Calu3 (cell line): Measurements from ENCODE around the gene PPIF. TPM values are rescaled to one million over a fixed set of nuclear protein-coding genes. Genes with fewer than 3 reads are reported as not detected.

Experiments
- BruUV-seq: library from RNA; stranded (reverse); fragments of 400-500 nt; replicated peaks from 2 replicates; lab custom pipeline; 2021; lab: Mats Ljungman, UMichigan
- CTCF ChIA-PET: fragments of 300-600 bp; sonication (Branson Sonifier 250); formaldehyde crosslinking; loops from one replicate; lab custom pipeline; 2022; ENCODE audit warnings: antibody characterized with exemption; lab: Charles Lee
- DNase-seq: peaks from one replicate; pipeline ENCODE4 v3.0.0; 2022
- H3K27ac Mint-ChIP-seq: one replicate; pipeline ENCODE4 v1.8.0; 2022; ENCODE audit warnings: mixed read lengths; ENCODE audit not compliant: unreplicated experiment
- H3K27me3 Mint-ChIP-seq: one replicate; pipeline ENCODE4 v1.8.0; 2022; ENCODE audit warnings: mixed read lengths; ENCODE audit not compliant: unreplicated experiment
- H3K36me3 Mint-ChIP-seq: one replicate; pipeline ENCODE4 v1.8.0; 2022; ENCODE audit warnings: mild to moderate bottlenecking, moderate library complexity, mixed read lengths; ENCODE audit not compliant: insufficient read depth, unreplicated experiment
- H3K4me1 Mint-ChIP-seq: one replicate; pipeline ENCODE4 v1.8.0; 2022; ENCODE audit warnings: mild to moderate bottlenecking, low read depth, mixed read lengths; ENCODE audit not compliant: unreplicated experiment
- H3K4me3 Mint-ChIP-seq: one replicate; pipeline ENCODE4 v1.8.0; 2022; ENCODE audit warnings: mild to moderate bottlenecking, low read depth, moderate library complexity, mixed read lengths; ENCODE audit not compliant: unreplicated experiment
- H3K9me3 Mint-ChIP-seq: one replicate; pipeline ENCODE4 v1.8.0; 2022; ENCODE audit warnings: low read depth, mixed read lengths; ENCODE audit not compliant: unreplicated experiment
- intact Hi-C: fragments of 100-400 bp; cut with micrococcal nuclease; formaldehyde crosslinking; loops from one replicate; pipeline ENCODE4 v1.10.0; 2022; ENCODE audit not compliant: unreplicated experiment
- total RNA-seq: library from RNA; stranded (reverse); gene quantifications from 2 replicates; pipeline ENCODE4 v1.2.3, GENCODE V29; 2022
- TF ChIP-seq, protein P1 (sequence below): fragments of 200-600 bp; IDR thresholded peaks from one replicate; pipeline ENCODE4 v1.8.0; 2022; ENCODE audit warnings: antibody characterized with exemption; ENCODE audit not compliant: unreplicated experiment

PPIF gene
- total RNA-seq, 1 experiment from 2014 or later = 77.2 TPM

DNA sequence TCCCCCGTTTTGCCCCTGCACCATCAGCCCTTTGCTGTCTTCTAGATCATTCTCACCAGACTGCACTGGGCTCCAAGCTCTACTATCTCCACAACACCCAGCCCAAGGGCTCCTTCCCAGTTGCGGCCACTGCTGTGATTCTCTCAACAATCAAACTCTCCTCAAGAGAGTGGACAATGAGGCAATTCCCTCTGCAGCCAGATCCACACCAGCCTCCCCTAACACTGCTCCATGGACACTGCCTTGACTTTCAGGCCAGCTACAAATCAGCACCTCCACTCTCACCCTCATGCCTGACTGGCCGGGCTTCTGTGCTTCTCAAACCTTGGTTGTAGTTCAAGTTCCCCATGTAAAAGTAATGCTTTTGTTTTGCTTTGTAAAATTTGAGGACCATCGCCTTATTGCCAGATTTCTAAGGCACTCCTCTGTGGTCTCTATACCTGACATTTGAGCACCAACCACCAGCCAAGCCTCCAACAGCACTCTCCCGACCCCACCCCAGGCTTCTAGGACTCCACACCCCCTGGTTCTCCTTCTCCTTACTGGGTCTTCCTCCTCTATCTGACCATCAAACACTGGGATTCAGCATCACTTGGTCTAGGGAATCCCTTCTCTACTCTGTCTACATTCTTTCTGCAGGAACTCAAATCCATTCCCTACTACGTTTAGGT is 45.4 kb downstream of the PPIF start:
- TF ChIP-seq, protein P1, sequence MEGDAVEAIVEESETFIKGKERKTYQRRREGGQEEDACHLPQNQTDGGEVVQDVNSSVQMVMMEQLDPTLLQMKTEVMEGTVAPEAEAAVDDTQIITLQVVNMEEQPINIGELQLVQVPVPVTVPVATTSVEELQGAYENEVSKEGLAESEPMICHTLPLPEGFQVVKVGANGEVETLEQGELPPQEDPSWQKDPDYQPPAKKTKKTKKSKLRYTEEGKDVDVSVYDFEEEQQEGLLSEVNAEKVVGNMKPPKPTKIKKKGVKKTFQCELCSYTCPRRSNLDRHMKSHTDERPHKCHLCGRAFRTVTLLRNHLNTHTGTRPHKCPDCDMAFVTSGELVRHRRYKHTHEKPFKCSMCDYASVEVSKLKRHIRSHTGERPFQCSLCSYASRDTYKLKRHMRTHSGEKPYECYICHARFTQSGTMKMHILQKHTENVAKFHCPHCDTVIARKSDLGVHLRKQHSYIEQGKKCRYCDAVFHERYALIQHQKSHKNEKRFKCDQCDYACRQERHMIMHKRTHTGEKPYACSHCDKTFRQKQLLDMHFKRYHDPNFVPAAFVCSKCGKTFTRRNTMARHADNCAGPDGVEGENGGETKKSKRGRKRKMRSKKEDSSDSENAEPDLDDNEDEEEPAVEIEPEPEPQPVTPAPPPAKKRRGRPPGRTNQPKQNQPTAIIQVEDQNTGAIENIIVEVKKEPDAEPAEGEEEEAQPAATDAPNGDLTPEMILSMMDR = no peak
- no TSS peak for BruUV-seq
- Mint-ChIP-seq H3K36me3 (peaks cover 5% of the 10 kb centered on the region), H3K4me3 (no peak overlapping the region), H3K4me1 (no peaks in the 10 kb centered on the region), H3K9me3 (no peaks in the 10 kb centered on the region), H3K27me3 (peaks cover 43% of the 10 kb centered on the region), H3K27ac (no peak overlapping the region)
- DNase-seq = no peak
- intact Hi-C loops = no loop called here
- CTCF ChIA-PET = interaction anchor here (0.8 kb wide), 1 partner anchor 202 kb away, joined by 3 read pairs; no protein-coding TSS in a partner anchor

DNA sequence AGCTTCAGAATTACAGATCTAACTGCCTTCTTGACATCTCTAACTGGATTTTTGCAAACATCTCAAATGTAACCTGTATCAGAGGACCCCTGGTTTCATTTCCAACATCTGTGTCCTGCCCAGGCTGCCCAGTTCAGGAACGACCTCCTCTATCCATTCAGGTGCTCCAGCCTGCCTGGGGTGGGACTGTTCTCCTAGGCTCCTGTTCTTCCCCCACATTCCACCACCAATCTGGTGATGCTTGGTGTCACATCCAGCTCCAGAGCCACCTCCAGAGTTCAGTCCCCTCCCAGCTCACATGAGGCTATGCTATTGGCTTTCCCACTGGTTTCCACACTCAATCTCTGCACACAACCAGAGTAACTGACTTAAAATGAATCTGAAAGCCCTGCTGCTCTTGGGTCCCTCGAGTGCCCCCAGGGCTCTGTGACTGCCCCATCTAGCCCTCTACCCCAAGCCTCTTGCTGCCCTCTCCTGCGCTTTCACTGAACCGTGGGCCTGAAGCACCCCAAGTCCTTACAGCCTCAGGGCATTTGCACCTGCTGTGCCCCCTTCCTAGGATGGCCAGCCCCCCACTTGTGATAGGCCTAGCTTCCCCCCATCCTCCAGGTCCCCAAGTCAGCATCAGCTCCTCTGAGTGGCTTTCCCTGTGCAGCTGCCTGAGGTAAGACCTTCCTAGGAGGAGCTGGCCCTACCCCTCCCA is 46.1 kb downstream of the PPIF start:
- Mint-ChIP-seq H3K36me3 (peaks cover 5% of the 10 kb centered on the region), H3K9me3 (no peaks in the 10 kb centered on the region), H3K4me3 (no peak overlapping the region), H3K4me1 (no peaks in the 10 kb centered on the region), H3K27me3 (peaks cover 43% of the 10 kb centered on the region), H3K27ac (no peak overlapping the region)
- no TSS peak for BruUV-seq
- TF ChIP-seq, protein P1 = no peak
- no peak for DNase-seq
- CTCF ChIA-PET = interaction anchor here (0.6 kb wide), 1 partner anchor 12 kb away, joined by 6 read pairs; no protein-coding TSS in a partner anchor
- intact Hi-C loops = no loop called here

DNA sequence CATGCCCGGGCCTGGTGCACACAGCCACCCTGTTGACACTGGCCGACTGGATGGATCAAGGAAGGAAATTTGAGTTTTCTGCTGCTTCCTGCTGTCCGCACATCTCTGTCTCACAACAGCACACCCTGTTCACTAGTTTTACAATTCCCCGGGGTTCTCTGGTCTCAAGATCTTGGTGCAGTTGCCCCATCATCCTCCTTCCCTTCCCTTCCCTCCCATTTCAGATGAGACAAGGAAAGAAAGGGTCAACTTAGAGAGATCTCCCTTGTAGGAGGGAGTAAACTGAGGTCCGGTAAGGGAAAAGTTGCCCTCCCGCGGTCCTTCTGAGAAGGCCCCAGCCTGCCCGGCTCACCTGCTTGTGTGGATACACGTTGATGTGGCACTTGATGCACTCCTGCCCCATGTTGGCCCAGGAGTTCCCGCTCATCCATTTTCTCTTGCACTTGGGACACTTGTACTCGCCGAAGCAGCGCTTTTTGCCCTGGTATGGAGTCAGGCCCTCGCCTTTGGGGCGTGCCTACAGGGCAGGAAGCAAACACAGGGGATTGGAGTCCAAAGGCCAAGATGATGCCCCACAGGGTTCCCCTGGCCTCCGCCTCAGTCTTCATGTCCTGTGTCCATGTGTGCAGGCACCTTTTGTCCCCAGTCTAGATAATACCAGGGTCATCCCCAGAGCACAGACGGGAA is 46.8 kb downstream of the PPIF start:
- Mint-ChIP-seq H3K9me3 (no peaks in the 10 kb centered on the region), H3K27me3 (peaks cover 46% of the 10 kb centered on the region), H3K36me3 (peaks cover 5% of the 10 kb centered on the region), H3K4me3 (no peak overlapping the region), H3K27ac (no peak overlapping the region), H3K4me1 (no peaks in the 10 kb centered on the region)
- intact Hi-C loops = no loop called here
- TF ChIP-seq, protein P1 = no peak
- CTCF ChIA-PET = interaction anchor here (0.6 kb wide), 1 partner anchor 13 kb away, joined by 6 read pairs; no protein-coding TSS in a partner anchor
- no TSS peak for BruUV-seq
- no peak for DNase-seq

DNA sequence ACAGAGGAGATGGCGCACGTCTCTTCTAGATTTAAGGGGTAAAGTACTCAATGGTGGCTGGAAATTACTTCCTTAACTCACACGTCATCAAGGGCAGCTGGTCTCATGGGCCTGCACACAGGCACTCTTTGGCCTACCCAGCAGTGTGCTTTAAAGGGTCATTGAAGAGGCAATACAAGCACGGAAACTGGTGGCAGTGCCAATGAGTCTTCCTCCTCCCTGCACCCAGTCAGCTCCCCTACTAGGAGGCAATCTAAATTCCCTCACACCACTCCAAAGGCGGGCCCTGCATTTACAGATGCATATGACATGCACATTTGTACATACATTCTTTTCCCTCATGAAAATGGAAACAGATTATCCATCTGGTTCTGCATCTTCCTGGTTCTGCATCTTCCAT is 47.4 kb downstream of the PPIF start:
- no peak for DNase-seq
- no peaks in the 10 kb centered on the region for H3K4me1 Mint-ChIP-seq
- peaks cover 5% of the 10 kb centered on the region for H3K36me3 Mint-ChIP-seq
- CTCF ChIA-PET = no interaction called here
- no peak overlapping the region for H3K4me3 Mint-ChIP-seq
- no TSS peak for BruUV-seq
- peaks cover 52% of the 10 kb centered on the region for H3K27me3 Mint-ChIP-seq
- intact Hi-C loops = no loop called here
- no peak overlapping the region for H3K27ac Mint-ChIP-seq
- TF ChIP-seq, protein P1 = no peak
- no peaks in the 10 kb centered on the region for H3K9me3 Mint-ChIP-seq
